HepG2 (cell line): ENCODE results near the gene STOM. TPM values are rescaled to one million over a fixed set of nuclear protein-coding genes. Genes with fewer than 3 reads are reported as not detected.

Experiments
- ATAC-seq: fragments of 200-7000 bp; cut with Tn5 transposase; 3 replicates; pipeline ENCODE4 v1.9.1; 2020; ENCODE audit warnings: mild to moderate bottlenecking, moderate library complexity
- BruUV-seq: library from RNA; stranded (reverse); fragments of 400-500 nt; replicated peaks from 2 replicates; lab custom pipeline; 2021; lab: Mats Ljungman, UMichigan
- CTCF ChIA-PET: fragments of 300-600 bp; formaldehyde crosslinking; extraction: SDS; loops from one replicate; lab custom pipeline; 2021; ENCODE audit warnings: low total read pairs, inconsistent platforms, low intra/inter-chr PET ratio; lab: Yijun Ruan, JAX
- POLR2A ChIA-PET: fragments of 350-600 bp; sonication (Branson Sonifier 250); formaldehyde crosslinking; loops from one replicate; lab custom pipeline; 2020; ENCODE audit warnings: antibody characterized with exemption, inconsistent platforms; lab: Yijun Ruan, JAX
- DNase-seq: peaks from one replicate; pipeline ENCODE4 v3.0.0-alpha.2; 2015; ENCODE audit warnings: low spot score
- FAIRE-seq: peaks from 3 replicates; lab custom pipeline; 2011; peaks lifted over from hg19 to GRCh38; lab: Jason Lieb, UNC
- H2AFZ ChIP-seq: one replicate; pipeline ENCODE4 v1.6.1; 2011; ENCODE audit warnings: low read length, inconsistent platforms
- H3K27ac ChIP-seq: fragments of 300-600 bp; 3 replicates; pipeline ENCODE4 v1.8.0; 2011; ENCODE audit warnings: mixed run types, mild to moderate bottlenecking, mixed read lengths, low read length, inconsistent platforms; ENCODE audit not compliant: insufficient read depth; ENCODE audit errors: extremely low read length
- H3K27me3 ChIP-seq, 2 experiments: fragments of 200-600 bp in 1 of 2; 2 replicates in 1 of 2; 3 replicates in 1 of 2; pipeline versions ENCODE4 v1.6.0 to v1.8.0; 2011; ENCODE audit warnings: low read length in 2 of 2, mild to moderate bottlenecking in 2 of 2, moderate library complexity in 2 of 2, inconsistent platforms in 1 of 2; ENCODE audit not compliant: insufficient read depth in 2 of 2, control insufficient read depth in 1 of 2
- H3K36me3 ChIP-seq, 2 experiments: fragments of 200-600 bp in 1 of 2; replicated peaks in 1 of 2; 2 replicates in 1 of 2; 3 replicates in 1 of 2; pipeline versions ENCODE4 v1.5.1 to v1.8.0; 2011; ENCODE audit warnings: low read length in 2 of 2, inconsistent platforms in 1 of 2; ENCODE audit not compliant: insufficient read depth in 2 of 2, control insufficient read depth in 1 of 2
- H3K4me1 ChIP-seq: 2 replicates; pipeline ENCODE4 v1.5.1; 2012; ENCODE audit warnings: low read length, inconsistent platforms; ENCODE audit not compliant: insufficient read depth
- H3K4me2 ChIP-seq: 2 replicates; pipeline ENCODE4 v1.6.0; 2011; ENCODE audit warnings: low read depth, low read length, inconsistent platforms
- H3K4me3 ChIP-seq, 3 experiments: fragments of 200-600 bp in 1 of 3; sonication (generic), shearing (Covaris generic) in 1 of 3; replicated peaks in 1 of 3; 2 replicates each; pipeline ENCODE4 v1.5.1; 2011 to 2016; ENCODE audit warnings: low read length in 3 of 3, inconsistent platforms in 2 of 3, low read depth in 2 of 3, mild to moderate bottlenecking in 2 of 3, control low read depth in 1 of 3, mixed read lengths in 1 of 3; ENCODE audit not compliant: insufficient read depth in 1 of 3
- H3K79me2 ChIP-seq: one replicate; pipeline ENCODE4 v1.6.1; 2011; ENCODE audit warnings: low read length, inconsistent platforms; ENCODE audit not compliant: insufficient read depth
- H3K9ac ChIP-seq: 2 replicates; pipeline ENCODE4 v1.6.0; 2011; ENCODE audit warnings: mild to moderate bottlenecking, low read depth, low read length, inconsistent platforms; ENCODE audit not compliant: insufficient read depth
- H3K9me3 ChIP-seq: 2 replicates; pipeline ENCODE4 v1.5.1; 2012; ENCODE audit warnings: mild to moderate bottlenecking, low read length
- H4K20me1 ChIP-seq: 2 replicates; pipeline ENCODE4 v1.6.0; 2011; ENCODE audit warnings: inconsistent platforms, mild to moderate bottlenecking, low read length, moderate library complexity; ENCODE audit not compliant: insufficient read depth
- ARID5B ChIP-seq: IDR thresholded peaks from 2 replicates; pipeline ENCODE4 v1.4.0; 2020; ENCODE audit warnings: mild to moderate bottlenecking, missing genetic modification reagents
- BCL6 ChIP-seq: IDR thresholded peaks from 2 replicates; pipeline ENCODE4 v1.6.1; 2016; ENCODE audit warnings: missing genetic modification reagents, missing compliant biosample characterization
- PHF20 ChIP-seq: sonication (generic); formaldehyde crosslinking; IDR thresholded peaks from 2 replicates; pipeline ENCODE4 v1.5.0; 2020; ENCODE audit warnings: mild to moderate bottlenecking, missing genetic modification reagents
- POLR2A ChIP-seq, 2 experiments: IDR thresholded peaks; 2 replicates each; pipeline ENCODE4 v1.6.1; 2011; ENCODE audit warnings: low read depth in 2 of 2, low read length in 2 of 2, mild to moderate bottlenecking in 1 of 2, moderate library complexity in 1 of 2; ENCODE audit not compliant: insufficient read depth in 1 of 2
- PPARG ChIP-seq: conservative IDR thresholded peaks from 2 replicates; pipeline ENCODE4 v1.6.1; 2016; ENCODE audit warnings: missing biosample characterization, missing genetic modification reagents
- ZFP82 ChIP-seq: sonication (generic); formaldehyde crosslinking; IDR thresholded peaks from 2 replicates; pipeline ENCODE4 v1.5.1; 2020; ENCODE audit warnings: mild to moderate bottlenecking, missing genetic modification reagents, borderline replicate concordance
- ZFP91 ChIP-seq: sonication (generic); formaldehyde crosslinking; IDR thresholded peaks from 2 replicates; pipeline ENCODE4 v1.9.0; 2022; ENCODE audit warnings: missing genetic modification reagents, mild to moderate bottlenecking, borderline replicate concordance
- ZNF549 ChIP-seq: sonication (generic); formaldehyde crosslinking; IDR thresholded peaks from 2 replicates; pipeline ENCODE4 v1.5.0; 2020; ENCODE audit warnings: missing genetic modification reagents
- ZNF564 ChIP-seq: sonication (generic); formaldehyde crosslinking; IDR thresholded peaks from 2 replicates; pipeline ENCODE4 v1.8.1; 2023; ENCODE audit warnings: mild to moderate bottlenecking, missing genetic modification reagents
- ZNF674 ChIP-seq: sonication (generic); formaldehyde crosslinking; IDR thresholded peaks from 2 replicates; pipeline ENCODE4 v1.5.0; 2020; ENCODE audit warnings: low read depth, mild to moderate bottlenecking, missing genetic modification reagents
- ZNF687 ChIP-seq: sonication (generic); formaldehyde crosslinking; IDR thresholded peaks from 2 replicates; pipeline ENCODE4 v1.5.1; 2020; ENCODE audit warnings: mild to moderate bottlenecking, missing genetic modification reagents, moderate library complexity
- WGBS: methylation state at CpG from one replicate; pipeline ENCODE4 v1.1.6; 2017; ENCODE audit warnings: low lambda C conversion rate; 5-methylcytosine and 5-hydroxymethylcytosine counted together
- in situ Hi-C: cut with HindIII; loops from 2 replicates; pipeline ENCODE4 v1.10.0; 2017; ENCODE audit warnings: low pct_unique_long_range_greater_than_20kb; ENCODE audit not compliant: extremely low pct_ligation_motif_present
- intact Hi-C: fragments of 100-400 bp; cut with micrococcal nuclease; formaldehyde crosslinking; loops from one replicate; pipeline ENCODE4 v1.10.0; 2022; ENCODE audit not compliant: unreplicated experiment
- polyA plus RNA-seq, 8 experiments: library from polyadenylated mRNA; depleted of rRNA in 3 of 8; stranded (reverse) in 7 of 8; unstranded in 1 of 8; fragments of >200 nt; fragmentation: Illumina TruSeq in 4 of 8; extraction: Trizol in 4 of 8; gene quantifications; 2 replicates each; pipeline versions ENCODE4 v1.2.1 to v1.2.3, GENCODE V29; 2011 to 2016; ENCODE audit warnings: low read depth in 4 of 8, missing spikeins in 1 of 8, mixed read lengths in 1 of 8; ENCODE audit not compliant: insufficient read depth in 1 of 8
- total RNA-seq, 5 experiments: library from RNA; depleted of rRNA; stranded (reverse); fragments of >200 nt; fragmentation: Illumina TruSeq; extraction: Trizol; gene quantifications; 2 replicates each; pipeline ENCODE4 v1.2.3, GENCODE V29; 2016; ENCODE audit warnings: low read depth in 1 of 5
- TF ChIP-seq, protein P1 (sequence below): sonication (generic); formaldehyde crosslinking; conservative IDR thresholded peaks from 2 replicates; pipeline ENCODE4 v1.4.0; 2020; ENCODE audit warnings: missing genetic modification reagents

The STOM gene
- total and polyA plus RNA-seq, 2 of the 13 experiments (the other 11 are each of a cell fraction or from before 2014, with no cell fraction given), result 43.6 to 165 TPM

DNA sequence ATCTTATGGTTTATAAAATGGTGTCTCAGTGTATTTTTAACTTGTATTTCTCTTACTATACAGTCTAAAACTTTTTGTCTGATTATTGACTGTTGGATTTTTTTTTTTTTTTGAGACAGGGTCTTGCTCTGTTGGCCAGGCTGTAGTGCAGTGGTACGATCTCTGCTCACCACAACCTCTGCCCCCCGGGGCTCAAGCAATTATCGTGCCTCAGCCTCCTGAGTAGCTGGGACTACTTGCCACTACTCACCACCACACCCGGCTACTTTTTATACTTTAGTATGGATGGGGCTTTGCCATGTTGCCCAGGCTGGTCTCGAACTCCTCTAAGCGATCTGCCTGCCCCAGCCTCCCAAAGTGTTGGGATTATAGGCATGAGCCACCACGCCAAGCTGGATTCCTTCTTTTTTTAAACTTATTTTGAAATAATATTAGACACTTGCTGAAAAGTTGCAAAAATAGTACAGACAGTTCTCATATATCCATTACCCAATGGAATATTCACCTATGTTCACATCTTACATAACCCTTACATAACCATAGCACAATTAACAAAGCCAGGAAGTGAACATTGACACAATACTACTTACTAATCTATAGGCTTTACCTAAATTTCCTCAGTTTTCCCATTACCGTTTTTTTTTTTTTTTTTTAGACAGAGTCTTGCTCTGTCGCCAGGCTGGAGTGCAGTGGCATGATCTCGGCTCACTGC, 47.2 kb downstream of the STOM start:
- H3K27ac ChIP-seq, result peak overlapping the region; percentile 86
- TSS peak; percentile 52 for BruUV-seq
- FAIRE-seq, result no peak
- peak in 1 of 2 experiments; percentile 0; a peak in 1 of 4 replicates for TF ChIP-seq POLR2A (IDR thresholded peaks at IDR 0.05; ENCODE audit: insufficient read depth in 1 of 2, low read depth in 2 of 2, low read length in 2 of 2)
- TF ChIP-seq ZFP91, result 0 out of 2 replicates have a peak, but pooled peaks have one; percentile 16
- TF ChIP-seq ZNF674 (CRISPR knock-in tag), result no peak
- TF ChIP-seq PHF20, result no peak
- TF ChIP-seq ZNF549 (CRISPR knock-in tag), result no peak
- TF ChIP-seq BCL6 (CRISPR knock-in tag), result peak; percentile 45; the same call in 1 of the 2 replicates
- TF ChIP-seq ZNF687 (CRISPR knock-in tag), result peak; percentile 42; the same call in 1 of the 2 replicates
- no peak for TF ChIP-seq ZNF564
- TF ChIP-seq, protein P1, sequence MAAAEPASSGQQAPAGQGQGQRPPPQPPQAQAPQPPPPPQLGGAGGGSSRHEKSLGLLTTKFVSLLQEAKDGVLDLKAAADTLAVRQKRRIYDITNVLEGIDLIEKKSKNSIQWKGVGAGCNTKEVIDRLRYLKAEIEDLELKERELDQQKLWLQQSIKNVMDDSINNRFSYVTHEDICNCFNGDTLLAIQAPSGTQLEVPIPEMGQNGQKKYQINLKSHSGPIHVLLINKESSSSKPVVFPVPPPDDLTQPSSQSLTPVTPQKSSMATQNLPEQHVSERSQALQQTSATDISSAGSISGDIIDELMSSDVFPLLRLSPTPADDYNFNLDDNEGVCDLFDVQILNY (CRISPR knock-in tag), result no peak
- TF ChIP-seq PPARG, result 0 out of 2 replicates have a peak, but pooled peaks have one; percentile 28
- no peak for TF ChIP-seq ZFP82 (CRISPR knock-in tag)
- TF ChIP-seq ARID5B, result peak; percentile 28; the same call in 1 of the 2 replicates

More for the DNA sequence above, 47.2 kb downstream of the STOM start:
- H3K4me1 ChIP-seq, result peaks cover 66% of the 10 kb centered on the region
- intact Hi-C loops (loop anchor here (1.0 to 5.0 kb wide), 2 partner anchors 36 to 49 kb away; no protein-coding TSS in a partner anchor), in situ Hi-C loops (loop anchor here (5.0 kb wide), 1 partner anchor 49 kb away; the partner anchor contains the start of gene STOM)
- ATAC-seq, result no peak
- H3K79me2 ChIP-seq, result no peaks in the 10 kb centered on the region
- no peak overlapping the region for H2AFZ ChIP-seq
- no peak overlapping the region; a peak in 1 of 6 replicates for H3K4me3 ChIP-seq
- peak overlapping the region; percentile 40 for H3K9ac ChIP-seq
- CTCF ChIA-PET, result interaction anchor here (3.9 kb wide), 1 partner anchor 77 kb away, joined by 133 read pairs; no protein-coding TSS in a partner anchor
- WGBS, result 82% methylated on average over 10 of the region's 10 CpGs
- peak overlapping the region; percentile 46; the same call in 1 of the 2 replicates for H3K4me2 ChIP-seq
- no peaks in the 10 kb centered on the region for H3K27me3 ChIP-seq
- H3K36me3 ChIP-seq, result peaks cover 39 to 66% of the 10 kb centered on the region in 2 experiments
- no peaks in the 10 kb centered on the region; the same call in 1 of the 2 replicates for H4K20me1 ChIP-seq
- DNase-seq, result no peak
- H3K9me3 ChIP-seq, result no peaks in the 10 kb centered on the region
- POLR2A ChIA-PET, result interaction anchor here (0.9 to 2.0 kb wide), 8 partner anchors 9 to 55 kb away, joined by 3 to 11 read pairs (median 6); partner anchors contain the start of gene GSN
